Uterus (tissue), 4 donors: ENCODE measurements around the gene PALB2. TPM values are rescaled to one million over a fixed set of nuclear protein-coding genes. Genes with fewer than 3 reads are reported as not detected.
A peak's percentile ranks its signal among the peaks of the same experiment; 100 is the strongest.

Experiments
- DNase-seq, 2 donors: peaks; one replicate each; pipeline ENCODE4 v3.0.0-alpha.2; 2019 to 2020
- H3K27ac ChIP-seq, 2 donors: fragments of 200-600 bp; sonication (generic); 1 replicate in 1 of 2; 2 replicates in 1 of 2; pipeline ENCODE4 v1.5.1; 2016 to 2018
- H3K27me3 ChIP-seq, 2 donors: fragments of 200-600 bp; sonication (generic); one replicate each; pipeline ENCODE4 v1.5.1; 2018 to 2019; ENCODE audit warnings: control low read depth in 1 of 2
- H3K36me3 ChIP-seq, 2 donors: fragments of 200-600 bp; sonication (generic); one replicate each; pipeline ENCODE4 v1.5.1; 2019; ENCODE audit warnings: control low read depth in 1 of 2
- H3K4me1 ChIP-seq, 2 donors: fragments of 200-600 bp; sonication (generic); one replicate each; pipeline ENCODE4 v1.5.1; 2018 to 2019; ENCODE audit warnings: control low read depth in 1 of 2
- H3K4me3 ChIP-seq, 2 donors: fragments of 200-600 bp; sonication (generic); 1 replicate in 1 of 2; 2 replicates in 1 of 2; pipeline ENCODE4 v1.5.1; 2018 to 2019; ENCODE audit warnings: mild to moderate bottlenecking in 1 of 2
- H3K9me3 ChIP-seq, 2 donors: fragments of 200-600 bp; sonication (generic); one replicate each; pipeline ENCODE4 v1.5.1; 2019; ENCODE audit warnings: control low read depth in 1 of 2
- CTCF ChIP-seq, 4 experiments: fragments of 200-600 bp in 2 of 4; fragments of 450-650 bp in 2 of 4; sonication (generic) in 2 of 4; IDR thresholded peaks; one replicate each; pipeline ENCODE4 v1.5.1; 2016 to 2019; ENCODE audit warnings: antibody characterized with exemption in 4 of 4, mild to moderate bottlenecking in 2 of 4, moderate library complexity in 1 of 4
- POLR2A ChIP-seq, 2 donors: fragments of 450-650 bp; IDR thresholded peaks; one replicate each; pipeline ENCODE4 v1.6.1; 2016; ENCODE audit warnings: antibody characterized with exemption in 2 of 2, mild to moderate bottlenecking in 1 of 2, moderate library complexity in 1 of 2
- intact Hi-C: fragments of 100-400 bp; cut with DNase I; formaldehyde crosslinking; loops from one replicate; pipeline ENCODE4 v1.15.1; 2023; ENCODE audit warnings: low total_unique reads
- total RNA-seq, 4 donors: library from RNA; depleted of rRNA in 3 of 4; stranded (reverse); fragments of >200 nt in 3 of 4; gene quantifications; one replicate each; pipeline versions ENCODE4 v1.1.0 to v1.2.4, GENCODE V29; 2014 to 2023
- donor health status: DM: yes; HTN: yes; CAD: no.

Gene PALB2
- total RNA-seq, 4 donors from 2014 or later, result 1.5 to 11.3 (median 6.5) TPM

GRCh38 chr16:23557779-23558702 lies 83.1 kb downstream of the PALB2 start:
- DNase-seq, result peak in 1 of 2 donors; percentile 44
- peak overlapping the region; percentile 70 to 90 for H3K4me3 ChIP-seq
- peak overlapping the region; percentile 87 to 92 for H3K27ac ChIP-seq
- intact Hi-C loops, result no loop called here
- no peak for TF ChIP-seq CTCF (IDR thresholded peaks at IDR 0.05)
- no peak for TF ChIP-seq POLR2A (IDR thresholded peaks at IDR 0.05)
- no peaks in the 10 kb centered on the region for H3K36me3 ChIP-seq
- peaks cover 8 to 10% of the 10 kb centered on the region in 2 donors for H3K4me1 ChIP-seq
- H3K9me3 ChIP-seq, result no peaks in the 10 kb centered on the region
- no peaks in the 10 kb centered on the region for H3K27me3 ChIP-seq

GRCh38 chr16:23556881-23557778 lies 84.0 kb downstream of the PALB2 start, which contains the start of the genes EARS2 and UBFD1:
Gene EARS2 (minus strand): TSS chr16:23557350. CDS start chr16:23557343, 7 bp downstream.
Gene UBFD1 (plus strand): TSS chr16:23557727. CDS start chr16:23557743, 16 bp downstream.
- TF ChIP-seq CTCF (IDR thresholded peaks at IDR 0.05) (peak; percentile 84 to 95 (median 93)), POLR2A (IDR thresholded peaks at IDR 0.05) (peak; percentile 22 to 37)
- intact Hi-C loops, result no loop called here
- peak; percentile 96 to 98 for DNase-seq
- no peaks in the 10 kb centered on the region for H3K27me3 ChIP-seq
- peak within 1 kb of the TSS; percentile 87 to 92 for H3K27ac ChIP-seq
- H3K4me1 ChIP-seq, result peaks cover 8 to 10% of the 10 kb centered on the region in 2 donors
- no peaks in the 10 kb centered on the region for H3K9me3 ChIP-seq
- H3K36me3 ChIP-seq, result no peaks in the 10 kb centered on the region
- H3K4me3 ChIP-seq, result peak within 1 kb of the TSS; percentile 70 to 90

- Histone ChIP-seq H3K4me3 (no peak overlapping the region), H3K27me3 (no peaks in the 10 kb centered on the region), H3K27ac (no peak overlapping the region), H3K4me1 (peaks cover 2 to 8% of the 10 kb centered on the region in 2 donors), H3K9me3 (no peaks in the 10 kb centered on the region), H3K36me3 (no peaks in the 10 kb centered on the region)
- TF ChIP-seq CTCF (IDR thresholded peaks at IDR 0.05) (no peak), POLR2A (IDR thresholded peaks at IDR 0.05) (no peak)
- intact Hi-C loops, result no loop called here
- no peak for DNase-seq
Observed at GRCh38 chr16:23554536-23554935, 86.6 kb downstream of the PALB2 start.

Other genes with a start within 250 kb of the PALB2 start
- gene COG7, start 188.1 kb downstream of the PALB2 start, total RNA-seq, result 100 to 1,000 TPM in 1 of 4 donors, 10 to 100 TPM in 3; 11.5 to 393 (median 32.2) TPM
- 10 to 100 TPM; 54.8 to 96.0 (median 72.7) TPM for gene GGA2, start 130.8 kb downstream of the PALB2 start, total RNA-seq
- gene EARS2, start 84.0 kb downstream of the PALB2 start, total RNA-seq, result 10 to 100 TPM; 18.0 to 81.8 (median 39.5) TPM
- 100 to 1,000 TPM in 1 of 4 donors, 10 to 100 TPM in 3; 26.5 to 142 (median 67.0) TPM for gene UBFD1, start 83.6 kb downstream of the PALB2 start, total RNA-seq
- gene NDUFAB1, start 45.0 kb downstream of the PALB2 start, total RNA-seq, result 100 to 1,000 TPM in 1 of 4 donors, 10 to 100 TPM in 3; 48.0 to 161 (median 59.0) TPM
- 10 to 100 TPM in 3 of 4 donors, 1 to 10 TPM in 1; 5.6 to 67.2 (median 27.9) TPM for gene DCTN5, start 156 bp upstream of the PALB2 start, total RNA-seq
- 10 to 100 TPM in 1 of 4 donors, 1 to 10 TPM in 2, not detected in 1; 3.4 to 10.7 (median 4.4) TPM for gene PLK1, start 37.6 kb upstream of the PALB2 start, total RNA-seq
- under 1 TPM in 3 of 4 donors, not detected in 1; 0.14 to 0.59 (median 0.26) TPM for gene ERN2, start 71.9 kb upstream of the PALB2 start, total RNA-seq
- under 1 TPM in 1 of 4 donors, not detected in 3; 0.35 TPM for gene CHP2, start 113.7 kb upstream of the PALB2 start, total RNA-seq
- 1 to 10 TPM in 3 of 4 donors, under 1 TPM in 1; 0.29 to 9.5 (median 2.9) TPM for gene PRKCB, start 194.7 kb upstream of the PALB2 start, total RNA-seq